Measurements from ENCODE around the gene NPIPB4.
"Not testable (repeated sequence)": the region's sequence is repeated elsewhere in the genome, so short reads cannot be mapped to it uniquely, and the experiment has no call there.

The NPIPB4 gene

GRCh38 chr16:21857656-21858055 lies at the start of gene NPIPB4:
TSS of gene NPIPB4 (minus strand) at chr16:21857756. CDS start at chr16:21857378, 378 bp downstream.
- H3K27ac ChIP-seq (ENCODE audit: low read depth in 2 of 2, low read length in 2 of 2); H3K9ac ChIP-seq (ENCODE audit: low read depth in 1 of 2, low read length in 2 of 2); H3K4me3 ChIP-seq (ENCODE audit: low read length in 2 of 2); H3K9me3 ChIP-seq (ENCODE audit: control insufficient read depth in 2 of 2, low read length in 2 of 2); H3K27me3 ChIP-seq (ENCODE audit: control insufficient read depth in 2 of 2, insufficient read depth in 2 of 2, low read length in 2 of 2); H3K36me3 ChIP-seq (ENCODE audit: control insufficient read depth in 2 of 2, insufficient read depth in 2 of 2, low read length in 2 of 2); H3K4me1 ChIP-seq (ENCODE audit: control insufficient read depth in 2 of 2, insufficient read depth in 2 of 2, low read length in 2 of 2): not testable (repeated sequence)

- not testable (repeated sequence) for H3K9me3 ChIP-seq (ENCODE audit: control insufficient read depth in 2 of 2, low read length in 2 of 2); H3K36me3 ChIP-seq (ENCODE audit: control insufficient read depth in 2 of 2, insufficient read depth in 2 of 2, low read length in 2 of 2); H3K27me3 ChIP-seq (ENCODE audit: control insufficient read depth in 2 of 2, insufficient read depth in 2 of 2, low read length in 2 of 2); H3K4me3 ChIP-seq (ENCODE audit: low read length in 2 of 2); H3K9ac ChIP-seq (ENCODE audit: low read depth in 1 of 2, low read length in 2 of 2); H3K27ac ChIP-seq (ENCODE audit: low read depth in 2 of 2, low read length in 2 of 2); H3K4me1 ChIP-seq (ENCODE audit: control insufficient read depth in 2 of 2, insufficient read depth in 2 of 2, low read length in 2 of 2)
These were observed 41.4 kb upstream of the NPIPB4 start for GRCh38 chr16:21898998-21899397.

GRCh38 chr16:21881988-21882387 lies 24.4 kb upstream of the NPIPB4 start:
- H3K27ac ChIP-seq (ENCODE audit: low read depth in 2 of 2, low read length in 2 of 2); H3K36me3 ChIP-seq (ENCODE audit: control insufficient read depth in 2 of 2, insufficient read depth in 2 of 2, low read length in 2 of 2); H3K9ac ChIP-seq (ENCODE audit: low read depth in 1 of 2, low read length in 2 of 2); H3K27me3 ChIP-seq (ENCODE audit: control insufficient read depth in 2 of 2, insufficient read depth in 2 of 2, low read length in 2 of 2); H3K9me3 ChIP-seq (ENCODE audit: control insufficient read depth in 2 of 2, low read length in 2 of 2); H3K4me3 ChIP-seq (ENCODE audit: low read length in 2 of 2); H3K4me1 ChIP-seq (ENCODE audit: control insufficient read depth in 2 of 2, insufficient read depth in 2 of 2, low read length in 2 of 2): not testable (repeated sequence)

- H3K36me3 ChIP-seq (ENCODE audit: control insufficient read depth in 2 of 2, insufficient read depth in 2 of 2, low read length in 2 of 2): not testable (repeated sequence)
These were observed 20.4 kb downstream of the NPIPB4 start for GRCh38 chr16:21837186-21837585.

GRCh38 chr16:21836334-21836733 lies 21.2 kb downstream of the NPIPB4 start:
- H3K4me1 ChIP-seq (ENCODE audit: control insufficient read depth in 2 of 2, insufficient read depth in 2 of 2, low read length in 2 of 2); H3K27me3 ChIP-seq (ENCODE audit: control insufficient read depth in 2 of 2, insufficient read depth in 2 of 2, low read length in 2 of 2): not testable (repeated sequence)

More at GRCh38 chr16:21837186-21837585, 20.4 kb downstream of the NPIPB4 start:
- not testable (repeated sequence) for H3K27ac ChIP-seq (ENCODE audit: low read depth in 2 of 2, low read length in 2 of 2); H3K27me3 ChIP-seq (ENCODE audit: control insufficient read depth in 2 of 2, insufficient read depth in 2 of 2, low read length in 2 of 2); H3K9ac ChIP-seq (ENCODE audit: low read depth in 1 of 2, low read length in 2 of 2); H3K9me3 ChIP-seq (ENCODE audit: control insufficient read depth in 2 of 2, low read length in 2 of 2); H3K4me3 ChIP-seq (ENCODE audit: low read length in 2 of 2); H3K4me1 ChIP-seq (ENCODE audit: control insufficient read depth in 2 of 2, insufficient read depth in 2 of 2, low read length in 2 of 2)

GRCh38 chr16:21835747-21836146 lies 21.8 kb downstream of the NPIPB4 start:
- H3K36me3 ChIP-seq (ENCODE audit: control insufficient read depth in 2 of 2, insufficient read depth in 2 of 2, low read length in 2 of 2); H3K9ac ChIP-seq (ENCODE audit: low read depth in 1 of 2, low read length in 2 of 2); H3K27me3 ChIP-seq (ENCODE audit: control insufficient read depth in 2 of 2, insufficient read depth in 2 of 2, low read length in 2 of 2); H3K4me1 ChIP-seq (ENCODE audit: control insufficient read depth in 2 of 2, insufficient read depth in 2 of 2, low read length in 2 of 2); H3K27ac ChIP-seq (ENCODE audit: low read depth in 2 of 2, low read length in 2 of 2); H3K4me3 ChIP-seq (ENCODE audit: low read length in 2 of 2); H3K9me3 ChIP-seq (ENCODE audit: control insufficient read depth in 2 of 2, low read length in 2 of 2): not testable (repeated sequence)

More at GRCh38 chr16:21836334-21836733, 21.2 kb downstream of the NPIPB4 start:
- H3K36me3 ChIP-seq (ENCODE audit: control insufficient read depth in 2 of 2, insufficient read depth in 2 of 2, low read length in 2 of 2); H3K9me3 ChIP-seq (ENCODE audit: control insufficient read depth in 2 of 2, low read length in 2 of 2); H3K4me3 ChIP-seq (ENCODE audit: low read length in 2 of 2); H3K9ac ChIP-seq (ENCODE audit: low read depth in 1 of 2, low read length in 2 of 2); H3K27ac ChIP-seq (ENCODE audit: low read depth in 2 of 2, low read length in 2 of 2): not testable (repeated sequence)

- H3K9ac ChIP-seq (ENCODE audit: low read depth in 1 of 2, low read length in 2 of 2); H3K9me3 ChIP-seq (ENCODE audit: control insufficient read depth in 2 of 2, low read length in 2 of 2); H3K36me3 ChIP-seq (ENCODE audit: control insufficient read depth in 2 of 2, insufficient read depth in 2 of 2, low read length in 2 of 2); H3K4me1 ChIP-seq (ENCODE audit: control insufficient read depth in 2 of 2, insufficient read depth in 2 of 2, low read length in 2 of 2); H3K27me3 ChIP-seq (ENCODE audit: control insufficient read depth in 2 of 2, insufficient read depth in 2 of 2, low read length in 2 of 2); H3K4me3 ChIP-seq (ENCODE audit: low read length in 2 of 2); H3K27ac ChIP-seq (ENCODE audit: low read depth in 2 of 2, low read length in 2 of 2): not testable (repeated sequence)
These were observed 23.3 kb downstream of the NPIPB4 start for GRCh38 chr16:21834211-21834610.

GRCh38 chr16:21829929-21830328 lies 27.6 kb downstream of the NPIPB4 start:
- H3K9ac ChIP-seq (ENCODE audit: low read depth in 1 of 2, low read length in 2 of 2); H3K27ac ChIP-seq (ENCODE audit: low read depth in 2 of 2, low read length in 2 of 2); H3K4me3 ChIP-seq (ENCODE audit: low read length in 2 of 2); H3K36me3 ChIP-seq (ENCODE audit: control insufficient read depth in 2 of 2, insufficient read depth in 2 of 2, low read length in 2 of 2); H3K9me3 ChIP-seq (ENCODE audit: control insufficient read depth in 2 of 2, low read length in 2 of 2); H3K4me1 ChIP-seq (ENCODE audit: control insufficient read depth in 2 of 2, insufficient read depth in 2 of 2, low read length in 2 of 2); H3K27me3 ChIP-seq (ENCODE audit: control insufficient read depth in 2 of 2, insufficient read depth in 2 of 2, low read length in 2 of 2): not testable (repeated sequence)

- not testable (repeated sequence) for H3K9me3 ChIP-seq (ENCODE audit: control insufficient read depth in 2 of 2, low read length in 2 of 2); H3K27ac ChIP-seq (ENCODE audit: low read depth in 2 of 2, low read length in 2 of 2); H3K4me1 ChIP-seq (ENCODE audit: control insufficient read depth in 2 of 2, insufficient read depth in 2 of 2, low read length in 2 of 2); H3K9ac ChIP-seq (ENCODE audit: low read depth in 1 of 2, low read length in 2 of 2); H3K36me3 ChIP-seq (ENCODE audit: control insufficient read depth in 2 of 2, insufficient read depth in 2 of 2, low read length in 2 of 2); H3K27me3 ChIP-seq (ENCODE audit: control insufficient read depth in 2 of 2, insufficient read depth in 2 of 2, low read length in 2 of 2); H3K4me3 ChIP-seq (ENCODE audit: low read length in 2 of 2)
These were observed 31.4 kb downstream of the NPIPB4 start for GRCh38 chr16:21826067-21826706.

- H3K4me1 ChIP-seq (ENCODE audit: control insufficient read depth in 2 of 2, insufficient read depth in 2 of 2, low read length in 2 of 2); H3K9ac ChIP-seq (ENCODE audit: low read depth in 1 of 2, low read length in 2 of 2); H3K27me3 ChIP-seq (ENCODE audit: control insufficient read depth in 2 of 2, insufficient read depth in 2 of 2, low read length in 2 of 2); H3K36me3 ChIP-seq (ENCODE audit: control insufficient read depth in 2 of 2, insufficient read depth in 2 of 2, low read length in 2 of 2); H3K27ac ChIP-seq (ENCODE audit: low read depth in 2 of 2, low read length in 2 of 2); H3K9me3 ChIP-seq (ENCODE audit: control insufficient read depth in 2 of 2, low read length in 2 of 2); H3K4me3 ChIP-seq (ENCODE audit: low read length in 2 of 2): not testable (repeated sequence)
These were observed 32.0 kb downstream of the NPIPB4 start for GRCh38 chr16:21825526-21825925.

- not testable (repeated sequence) for H3K4me1 ChIP-seq (ENCODE audit: control insufficient read depth in 2 of 2, insufficient read depth in 2 of 2, low read length in 2 of 2); H3K27ac ChIP-seq (ENCODE audit: low read depth in 2 of 2, low read length in 2 of 2); H3K9me3 ChIP-seq (ENCODE audit: control insufficient read depth in 2 of 2, low read length in 2 of 2); H3K9ac ChIP-seq (ENCODE audit: low read depth in 1 of 2, low read length in 2 of 2); H3K27me3 ChIP-seq (ENCODE audit: control insufficient read depth in 2 of 2, insufficient read depth in 2 of 2, low read length in 2 of 2); H3K36me3 ChIP-seq (ENCODE audit: control insufficient read depth in 2 of 2, insufficient read depth in 2 of 2, low read length in 2 of 2); H3K4me3 ChIP-seq (ENCODE audit: low read length in 2 of 2)
These were observed 34.3 kb downstream of the NPIPB4 start for GRCh38 chr16:21823258-21823657.

All from mucosa of rectum (tissue), 2 donors.